Measurements from ENCODE around the gene GPC1. TPM values are rescaled to one million over a fixed set of nuclear protein-coding genes. Genes with fewer than 3 reads are reported as not detected.

The GPC1 gene
- total RNA-seq, 1 experiment from 2014 or later: 38.9 TPM

DNA sequence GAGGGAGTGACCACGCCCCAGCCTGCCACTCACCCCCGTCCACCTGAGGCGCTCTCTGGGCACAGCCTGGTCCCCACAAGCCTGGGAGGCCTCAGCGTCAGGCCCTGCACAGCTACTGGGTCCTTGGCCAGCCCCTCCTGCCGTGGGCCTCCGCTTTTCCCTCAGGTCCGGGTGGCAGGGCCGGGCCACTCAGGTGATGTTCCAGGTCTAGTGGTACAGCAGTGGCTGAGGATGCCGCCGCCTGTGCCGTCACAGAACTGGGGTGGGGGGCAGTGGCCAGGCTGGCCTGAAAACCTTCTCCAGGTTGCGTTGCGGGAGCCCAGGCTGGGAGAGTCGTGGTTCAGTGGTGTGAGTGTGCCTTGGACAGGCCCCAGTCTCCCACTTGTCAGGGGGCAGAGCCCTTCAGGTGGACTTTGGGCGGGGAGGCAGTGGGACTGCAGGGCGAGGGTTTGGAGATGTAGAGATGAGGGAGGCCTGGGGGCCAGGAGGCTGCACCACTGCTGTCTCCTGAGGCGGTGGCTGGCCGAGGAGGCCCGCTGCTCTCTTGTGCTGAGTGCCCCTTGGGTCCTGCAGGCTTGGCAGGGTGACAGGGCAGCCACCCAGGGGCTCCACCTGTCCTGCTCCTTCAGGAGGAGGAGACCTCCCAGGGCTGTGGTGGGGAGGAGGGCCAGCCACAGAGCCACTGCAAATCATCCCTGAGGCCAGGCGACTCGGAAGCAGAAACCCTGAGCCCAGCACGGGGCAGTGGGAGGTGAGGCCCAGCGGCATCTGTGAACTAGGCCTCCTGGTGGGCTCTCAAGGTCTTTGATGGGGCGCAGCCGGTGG lies 7.6 kb downstream of the GPC1 start:
- TF ChIP-seq, protein P1, sequence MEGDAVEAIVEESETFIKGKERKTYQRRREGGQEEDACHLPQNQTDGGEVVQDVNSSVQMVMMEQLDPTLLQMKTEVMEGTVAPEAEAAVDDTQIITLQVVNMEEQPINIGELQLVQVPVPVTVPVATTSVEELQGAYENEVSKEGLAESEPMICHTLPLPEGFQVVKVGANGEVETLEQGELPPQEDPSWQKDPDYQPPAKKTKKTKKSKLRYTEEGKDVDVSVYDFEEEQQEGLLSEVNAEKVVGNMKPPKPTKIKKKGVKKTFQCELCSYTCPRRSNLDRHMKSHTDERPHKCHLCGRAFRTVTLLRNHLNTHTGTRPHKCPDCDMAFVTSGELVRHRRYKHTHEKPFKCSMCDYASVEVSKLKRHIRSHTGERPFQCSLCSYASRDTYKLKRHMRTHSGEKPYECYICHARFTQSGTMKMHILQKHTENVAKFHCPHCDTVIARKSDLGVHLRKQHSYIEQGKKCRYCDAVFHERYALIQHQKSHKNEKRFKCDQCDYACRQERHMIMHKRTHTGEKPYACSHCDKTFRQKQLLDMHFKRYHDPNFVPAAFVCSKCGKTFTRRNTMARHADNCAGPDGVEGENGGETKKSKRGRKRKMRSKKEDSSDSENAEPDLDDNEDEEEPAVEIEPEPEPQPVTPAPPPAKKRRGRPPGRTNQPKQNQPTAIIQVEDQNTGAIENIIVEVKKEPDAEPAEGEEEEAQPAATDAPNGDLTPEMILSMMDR (IDR thresholded peaks at IDR 0.05; ENCODE audit: unreplicated experiment): no peak
- ChIA-PET CTCF (interaction anchor here (2.7 kb wide), 1 partner anchor 210 kb away, joined by 20 read pairs; no protein-coding TSS in a partner anchor), POLR2A (interaction anchor here (0.5 to 0.8 kb wide), 2 partner anchors 73 to 211 kb away, joined by 3 to 4 read pairs; no protein-coding TSS in a partner anchor)
- Mint-ChIP-seq H3K27ac (ENCODE audit: low read depth, unreplicated experiment) (no peak overlapping the region), H3K36me3 (ENCODE audit: insufficient read depth, unreplicated experiment) (peaks cover 6% of the 10 kb centered on the region), H3K9me3 (ENCODE audit: unreplicated experiment) (no peaks in the 10 kb centered on the region), H3K27me3 (ENCODE audit: insufficient read depth, unreplicated experiment) (no peaks in the 10 kb centered on the region), H3K4me1 (ENCODE audit: insufficient read depth, unreplicated experiment) (no peaks in the 10 kb centered on the region), H3K4me3 (ENCODE audit: unreplicated experiment) (no peak overlapping the region)
- intact Hi-C loops (cut with micrococcal nuclease): no loop called here
- BruUV-seq (replicated peaks): no TSS peak
- DNase-seq (ENCODE audit: unreplicated experiment): no peak

DNA sequence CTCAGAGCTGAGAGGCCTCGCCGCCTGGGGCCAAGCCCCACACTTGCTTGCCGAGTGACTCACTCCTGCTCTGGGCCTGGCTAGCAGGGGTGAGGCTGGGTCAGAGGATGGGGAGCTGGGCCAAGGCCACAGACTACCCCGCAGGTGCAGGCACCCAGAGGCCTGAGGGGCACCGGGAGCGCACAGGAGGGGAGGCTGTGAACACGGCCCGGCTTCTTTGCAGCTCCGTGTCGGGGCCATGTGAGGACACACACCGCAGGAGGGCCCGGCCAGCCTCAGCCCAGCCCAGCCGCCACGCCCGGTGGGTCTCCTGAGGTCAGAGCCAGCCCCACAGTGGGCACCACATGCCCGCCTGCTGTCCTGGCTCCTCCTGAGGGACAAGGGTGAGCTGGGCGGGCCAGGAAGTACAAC lies 8.4 kb downstream of the GPC1 start:
- H3K4me3 Mint-ChIP-seq (ENCODE audit: unreplicated experiment): no peak overlapping the region
- intact Hi-C loops (cut with micrococcal nuclease): no loop called here
- no peak for DNase-seq (ENCODE audit: unreplicated experiment)
- ChIA-PET CTCF (interaction anchor here (0.5 to 0.9 kb wide), 2 partner anchors 17 to 238 kb away, joined by 3 read pairs; no protein-coding TSS in a partner anchor), POLR2A (no interaction called here)
- no peak overlapping the region for H3K27ac Mint-ChIP-seq (ENCODE audit: low read depth, unreplicated experiment)
- H3K4me1 Mint-ChIP-seq (ENCODE audit: insufficient read depth, unreplicated experiment): no peaks in the 10 kb centered on the region
- H3K27me3 Mint-ChIP-seq (ENCODE audit: insufficient read depth, unreplicated experiment): no peaks in the 10 kb centered on the region
- H3K36me3 Mint-ChIP-seq (ENCODE audit: insufficient read depth, unreplicated experiment): peaks cover 6% of the 10 kb centered on the region
- no peaks in the 10 kb centered on the region for H3K9me3 Mint-ChIP-seq (ENCODE audit: unreplicated experiment)
- BruUV-seq (replicated peaks): no TSS peak
- TF ChIP-seq, protein P1 (IDR thresholded peaks at IDR 0.05; ENCODE audit: unreplicated experiment): no peak

DNA sequence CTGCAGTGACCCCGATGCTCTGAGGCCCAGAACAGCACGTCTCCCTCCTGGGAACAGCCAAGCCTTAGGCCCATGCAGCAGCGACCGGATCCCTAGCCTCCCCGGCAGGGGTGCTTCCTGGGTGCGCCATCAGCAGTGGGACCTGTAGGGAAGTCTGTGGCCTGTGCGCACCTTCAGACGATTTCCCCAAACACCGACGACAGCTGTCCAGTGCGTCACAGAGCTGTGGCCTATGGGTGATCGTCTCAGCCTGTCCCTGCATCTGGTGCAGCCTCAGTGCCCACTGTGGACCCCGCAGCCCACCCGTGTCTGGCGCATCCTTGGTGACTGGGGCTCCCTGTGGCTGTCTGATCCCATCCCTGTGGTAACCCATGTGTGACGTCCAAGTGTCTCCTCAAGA lies 9.0 kb downstream of the GPC1 start:
- H3K9me3 Mint-ChIP-seq (ENCODE audit: unreplicated experiment): no peaks in the 10 kb centered on the region
- intact Hi-C loops (cut with micrococcal nuclease): no loop called here
- ChIA-PET CTCF (interaction anchor here (0.5 to 1.4 kb wide), 4 partner anchors 16 to 273 kb away, joined by 3 to 6 read pairs (median 3); no protein-coding TSS in a partner anchor), POLR2A (no interaction called here)
- H3K36me3 Mint-ChIP-seq (ENCODE audit: insufficient read depth, unreplicated experiment): peaks cover 6% of the 10 kb centered on the region
- no peak overlapping the region for H3K4me3 Mint-ChIP-seq (ENCODE audit: unreplicated experiment)
- TF ChIP-seq, protein P1 (IDR thresholded peaks at IDR 0.05; ENCODE audit: unreplicated experiment): no peak
- BruUV-seq (replicated peaks): no TSS peak
- H3K4me1 Mint-ChIP-seq (ENCODE audit: insufficient read depth, unreplicated experiment): no peaks in the 10 kb centered on the region
- DNase-seq (ENCODE audit: unreplicated experiment): no peak
- no peaks in the 10 kb centered on the region for H3K27me3 Mint-ChIP-seq (ENCODE audit: insufficient read depth, unreplicated experiment)
- no peak overlapping the region for H3K27ac Mint-ChIP-seq (ENCODE audit: low read depth, unreplicated experiment)

DNA sequence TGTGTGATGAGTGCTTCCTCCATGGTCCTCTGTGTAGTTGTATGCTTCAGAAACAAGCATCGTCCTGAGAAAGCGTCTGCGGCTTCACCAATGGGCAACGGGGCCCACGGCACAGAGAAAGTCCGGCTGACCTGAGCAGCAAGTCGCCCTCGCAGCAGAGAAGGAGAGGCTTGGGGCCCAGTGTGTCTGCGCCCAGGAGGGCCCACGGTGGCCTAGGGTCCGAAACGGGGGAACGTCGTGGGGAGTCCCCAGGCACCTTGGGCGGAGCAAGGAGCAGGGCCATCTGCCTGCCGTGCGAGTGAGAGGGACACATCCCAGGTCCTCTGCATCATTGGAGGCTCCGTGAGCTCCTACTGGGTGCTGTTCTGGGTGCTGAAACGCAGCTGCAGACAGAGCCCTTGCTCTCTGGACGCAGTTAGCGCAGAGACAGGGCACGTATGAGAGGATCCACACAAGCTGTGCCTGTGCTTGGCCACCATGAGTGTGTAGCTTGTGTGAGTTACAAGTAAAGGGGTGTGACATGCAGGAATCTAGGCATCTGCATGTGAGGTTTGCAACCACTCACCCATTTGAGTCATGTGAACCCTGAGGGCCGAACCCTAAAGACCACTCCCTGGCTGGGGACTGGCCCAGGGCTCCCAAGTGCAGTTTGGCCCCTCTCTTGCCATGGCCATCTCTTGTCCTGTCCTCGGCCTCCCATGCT lies 10.6 kb downstream of the GPC1 start:
- Mint-ChIP-seq H3K4me3 (ENCODE audit: unreplicated experiment) (no peak overlapping the region), H3K36me3 (ENCODE audit: insufficient read depth, unreplicated experiment) (peaks cover 6% of the 10 kb centered on the region), H3K27ac (ENCODE audit: low read depth, unreplicated experiment) (no peak overlapping the region), H3K27me3 (ENCODE audit: insufficient read depth, unreplicated experiment) (no peaks in the 10 kb centered on the region), H3K9me3 (ENCODE audit: unreplicated experiment) (no peaks in the 10 kb centered on the region), H3K4me1 (ENCODE audit: insufficient read depth, unreplicated experiment) (peaks cover 14% of the 10 kb centered on the region)
- ChIA-PET CTCF (interaction anchor here (1.1 to 1.4 kb wide), 2 partner anchors 8 to 214 kb away, joined by 3 to 6 read pairs; no protein-coding TSS in a partner anchor), POLR2A (no interaction called here)
- DNase-seq (ENCODE audit: unreplicated experiment): no peak
- intact Hi-C loops (cut with micrococcal nuclease): no loop called here
- TF ChIP-seq, protein P1 (IDR thresholded peaks at IDR 0.05; ENCODE audit: unreplicated experiment): no peak
- BruUV-seq (replicated peaks): no TSS peak

Measured in MCF 10A (cell line).